Liver (tissue), 9 donors: ENCODE results near the gene TTC39C. TPM values are rescaled to one million over a fixed set of nuclear protein-coding genes. Genes with fewer than 3 reads are reported as not detected.

Experiments used
- DNase-seq: peaks from one replicate; pipeline ENCODE4 v3.0.0-alpha.2; 2017; ENCODE audit warnings: low spot score
- H3K27ac ChIP-seq, 2 donors: one replicate each; pipeline ENCODE4 v1.7.0; 2013; ENCODE audit warnings: inconsistent platforms in 2 of 2, low read length in 2 of 2, control low read depth in 1 of 2, low read depth in 1 of 2, mild to moderate bottlenecking in 1 of 2
- H3K27me3 ChIP-seq, 4 donors: one replicate each; pipeline versions ENCODE4 v1.6.1 to v1.7.0; 2013; ENCODE audit warnings: low read length in 3 of 4, inconsistent platforms in 1 of 4, mild to moderate bottlenecking in 1 of 4, moderate library complexity in 1 of 4; ENCODE audit not compliant: control insufficient read depth in 4 of 4, insufficient read depth in 4 of 4
- H3K36me3 ChIP-seq, 4 donors: one replicate each; pipeline versions ENCODE4 v1.6.1 to v1.7.0; 2013; ENCODE audit warnings: low read length in 3 of 4, mild to moderate bottlenecking in 3 of 4, low read depth in 1 of 4, moderate library complexity in 1 of 4; ENCODE audit not compliant: control insufficient read depth in 4 of 4, insufficient read depth in 3 of 4
- H3K4me1 ChIP-seq, 4 donors: one replicate each; pipeline versions ENCODE4 v1.6.1 to v1.7.0; 2013; ENCODE audit warnings: low read length in 3 of 4, mild to moderate bottlenecking in 3 of 4, moderate library complexity in 1 of 4; ENCODE audit not compliant: control insufficient read depth in 4 of 4, insufficient read depth in 4 of 4
- H3K4me3 ChIP-seq, 3 donors: one replicate each; pipeline versions ENCODE4 v1.6.1 to v1.7.0; 2013; ENCODE audit warnings: low read length in 3 of 3, control low read depth in 1 of 3, low read depth in 1 of 3, mild to moderate bottlenecking in 1 of 3
- H3K9ac ChIP-seq, 2 donors: one replicate each; pipeline ENCODE4 v1.7.0; 2013; ENCODE audit warnings: low read length in 2 of 2, mild to moderate bottlenecking in 2 of 2, moderate library complexity in 2 of 2, control low read depth in 1 of 2, low read depth in 1 of 2
- H3K9me3 ChIP-seq, 4 donors: one replicate each; pipeline versions ENCODE4 v1.6.1 to v1.7.0; 2013; ENCODE audit warnings: low read length in 3 of 4; ENCODE audit not compliant: control insufficient read depth in 4 of 4
- EGR1 ChIP-seq, 2 donors: IDR thresholded peaks; 2 replicates each; pipeline ENCODE4 v1.6.1; 2016 to 2018; ENCODE audit warnings: antibody characterized with exemption in 2 of 2, low read depth in 2 of 2
- FOXA1 ChIP-seq: IDR thresholded peaks from 2 replicates; pipeline ENCODE4 v1.6.1; 2016; ENCODE audit warnings: antibody characterized with exemption
- FOXA2 ChIP-seq: IDR thresholded peaks from 2 replicates; pipeline ENCODE4 v1.6.1; 2016; ENCODE audit warnings: antibody characterized with exemption
- GABPA ChIP-seq, 2 donors: IDR thresholded peaks in 1 of 2; conservative IDR thresholded peaks in 1 of 2; 2 replicates each; pipeline ENCODE4 v1.6.1; 2016; ENCODE audit warnings: antibody characterized with exemption in 2 of 2, mild to moderate bottlenecking in 1 of 2, moderate library complexity in 1 of 2
- HNF4A ChIP-seq, 2 donors: conservative IDR thresholded peaks; 2 replicates each; pipeline ENCODE4 v1.6.1; 2016; ENCODE audit warnings: antibody characterized with exemption in 2 of 2, mild to moderate bottlenecking in 2 of 2
- HNF4G ChIP-seq: IDR thresholded peaks from 2 replicates; pipeline ENCODE4 v1.6.1; 2016; ENCODE audit warnings: antibody characterized with exemption
- JUND ChIP-seq, 2 donors: IDR thresholded peaks; 2 replicates each; pipeline ENCODE4 v1.6.1; 2016; ENCODE audit warnings: antibody characterized with exemption in 2 of 2
- NR2F2 ChIP-seq: IDR thresholded peaks from 2 replicates; pipeline ENCODE4 v1.6.1; 2016; ENCODE audit warnings: antibody characterized with exemption
- RAD21 ChIP-seq, 2 donors: IDR thresholded peaks; 2 replicates each; pipeline ENCODE4 v1.6.1; 2016; ENCODE audit warnings: antibody characterized with exemption in 2 of 2, mild to moderate bottlenecking in 2 of 2
- RXRA ChIP-seq, 2 donors: IDR thresholded peaks; 2 replicates each; pipeline ENCODE4 v1.6.1; 2017 to 2018; ENCODE audit warnings: antibody characterized with exemption in 2 of 2, mild to moderate bottlenecking in 1 of 2
- SP1 ChIP-seq: IDR thresholded peaks from 2 replicates; pipeline ENCODE4 v1.6.1; 2018; ENCODE audit warnings: antibody characterized with exemption, mild to moderate bottlenecking
- TAF1 ChIP-seq: conservative IDR thresholded peaks from 2 replicates; pipeline ENCODE4 v1.6.1; 2016; ENCODE audit warnings: antibody characterized with exemption, mild to moderate bottlenecking
- YY1 ChIP-seq: IDR thresholded peaks from 2 replicates; pipeline ENCODE4 v1.6.1; 2016; ENCODE audit warnings: antibody characterized with exemption, mild to moderate bottlenecking
- WGBS: extraction: QIAGEN DNeasy Blood & Tissue Kit; methylation state at CpG from one replicate; pipeline ENCODE4 v1.1.7; 2013; 5-methylcytosine and 5-hydroxymethylcytosine counted together
- polyA plus RNA-seq, 2 donors: library from polyadenylated mRNA; stranded (reverse) in 1 of 2; unstranded in 1 of 2; fragments of 200-250 nt in 1 of 2; fragments of >200 nt in 1 of 2; fragmentation: Nextera tagmentation in 1 of 2; extraction: Ambion mirVana in 1 of 2; gene quantifications; one replicate each; pipeline versions ENCODE4 v1.2.1 to v1.2.3, GENCODE V29; 2013 to 2015
- total RNA-seq, 2 donors: library from RNA; depleted of rRNA; stranded (reverse); fragments of >200 nt; gene quantifications; one replicate each; pipeline ENCODE4 v1.2.3, GENCODE V29; 2014
- TF ChIP-seq, protein P1 (sequence below): IDR thresholded peaks from 2 replicates; pipeline ENCODE4 v1.6.1; 2016; ENCODE audit warnings: antibody characterized with exemption
- TF ChIP-seq, protein P2 (sequence below): IDR thresholded peaks from 2 replicates; pipeline ENCODE4 v1.6.1; 2016; ENCODE audit warnings: antibody characterized with exemption, mild to moderate bottlenecking
- TF ChIP-seq, protein P3 (sequence below): fragments of 150-350 bp; IDR thresholded peaks from 2 replicates; pipeline ENCODE4 v1.5.1; 2017; ENCODE audit warnings: improper control_type of control experiment, low read depth, low read length; ENCODE audit not compliant: missing input control
- TF ChIP-seq, protein P4 (sequence below): IDR thresholded peaks from 2 replicates; pipeline ENCODE4 v1.6.1; 2016; ENCODE audit warnings: antibody characterized with exemption
- TF ChIP-seq, protein P5 (sequence below): IDR thresholded peaks from 2 replicates; pipeline ENCODE4 v1.6.1; 2016; ENCODE audit warnings: antibody characterized with exemption
- donor health status: healthy.
- donor health status: healthy.
- donor health status: healthy.
- donor health status: healthy.
- donor health status: healthy.

The TTC39C gene
- total and polyA plus RNA-seq, 4 donors = 22.8 to 55.1 (median 38.6) TPM

DNA sequence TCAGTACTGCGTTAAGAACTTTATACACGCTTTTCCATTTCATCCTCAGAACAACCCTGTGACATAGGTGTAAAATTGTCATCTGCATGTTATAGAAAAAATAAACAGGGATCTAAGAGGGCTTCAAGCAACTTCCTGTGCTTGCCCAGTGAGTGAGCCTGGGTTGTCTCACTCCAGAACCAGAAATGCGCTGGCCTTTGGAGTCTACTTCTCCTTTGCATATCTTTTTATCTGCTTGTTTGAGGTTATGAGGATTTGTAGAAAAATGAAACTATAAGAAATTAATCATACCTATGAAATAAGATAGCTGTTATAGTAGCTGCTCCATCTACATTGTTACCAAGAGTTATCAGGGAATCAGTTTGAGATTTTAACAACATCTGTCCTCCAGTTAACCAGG lies 69.0 kb downstream of the TTC39C start:
- DNase-seq = no peak
- WGBS = 96% methylated on average over 3 of the region's 3 CpGs
- H3K9me3 ChIP-seq = no peaks in the 10 kb centered on the region
- no peaks in the 10 kb centered on the region for H3K27me3 ChIP-seq
- no peaks in the 10 kb centered on the region for H3K4me1 ChIP-seq
- TF ChIP-seq RAD21 (IDR thresholded peaks at IDR 0.05) = no peak
- TF ChIP-seq FOXA2 = no peak
- TF ChIP-seq EGR1 (IDR thresholded peaks at IDR 0.05; ENCODE audit: low read depth in 2 of 2) = no peak
- no peak for TF ChIP-seq HNF4G
- TF ChIP-seq TAF1 = no peak
- TF ChIP-seq GABPA (IDR thresholded peaks at IDR 0.05 in 1 of 2, conservative IDR thresholded peaks at IDR 0.05 in 1 of 2) = no peak
- TF ChIP-seq, protein P1, sequence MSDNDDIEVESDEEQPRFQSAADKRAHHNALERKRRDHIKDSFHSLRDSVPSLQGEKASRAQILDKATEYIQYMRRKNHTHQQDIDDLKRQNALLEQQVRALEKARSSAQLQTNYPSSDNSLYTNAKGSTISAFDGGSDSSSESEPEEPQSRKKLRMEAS = no peak
- TF ChIP-seq, protein P2, sequence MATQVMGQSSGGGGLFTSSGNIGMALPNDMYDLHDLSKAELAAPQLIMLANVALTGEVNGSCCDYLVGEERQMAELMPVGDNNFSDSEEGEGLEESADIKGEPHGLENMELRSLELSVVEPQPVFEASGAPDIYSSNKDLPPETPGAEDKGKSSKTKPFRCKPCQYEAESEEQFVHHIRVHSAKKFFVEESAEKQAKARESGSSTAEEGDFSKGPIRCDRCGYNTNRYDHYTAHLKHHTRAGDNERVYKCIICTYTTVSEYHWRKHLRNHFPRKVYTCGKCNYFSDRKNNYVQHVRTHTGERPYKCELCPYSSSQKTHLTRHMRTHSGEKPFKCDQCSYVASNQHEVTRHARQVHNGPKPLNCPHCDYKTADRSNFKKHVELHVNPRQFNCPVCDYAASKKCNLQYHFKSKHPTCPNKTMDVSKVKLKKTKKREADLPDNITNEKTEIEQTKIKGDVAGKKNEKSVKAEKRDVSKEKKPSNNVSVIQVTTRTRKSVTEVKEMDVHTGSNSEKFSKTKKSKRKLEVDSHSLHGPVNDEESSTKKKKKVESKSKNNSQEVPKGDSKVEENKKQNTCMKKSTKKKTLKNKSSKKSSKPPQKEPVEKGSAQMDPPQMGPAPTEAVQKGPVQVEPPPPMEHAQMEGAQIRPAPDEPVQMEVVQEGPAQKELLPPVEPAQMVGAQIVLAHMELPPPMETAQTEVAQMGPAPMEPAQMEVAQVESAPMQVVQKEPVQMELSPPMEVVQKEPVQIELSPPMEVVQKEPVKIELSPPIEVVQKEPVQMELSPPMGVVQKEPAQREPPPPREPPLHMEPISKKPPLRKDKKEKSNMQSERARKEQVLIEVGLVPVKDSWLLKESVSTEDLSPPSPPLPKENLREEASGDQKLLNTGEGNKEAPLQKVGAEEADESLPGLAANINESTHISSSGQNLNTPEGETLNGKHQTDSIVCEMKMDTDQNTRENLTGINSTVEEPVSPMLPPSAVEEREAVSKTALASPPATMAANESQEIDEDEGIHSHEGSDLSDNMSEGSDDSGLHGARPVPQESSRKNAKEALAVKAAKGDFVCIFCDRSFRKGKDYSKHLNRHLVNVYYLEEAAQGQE = no peak
- no peak for TF ChIP-seq RXRA (IDR thresholded peaks at IDR 0.05)
- TF ChIP-seq HNF4A (conservative IDR thresholded peaks at IDR 0.05) = no peak
- TF ChIP-seq FOXA1 = no peak
- TF ChIP-seq NR2F2 = no peak
- TF ChIP-seq SP1 = no peak
- no peak for TF ChIP-seq YY1
- TF ChIP-seq, protein P3, sequence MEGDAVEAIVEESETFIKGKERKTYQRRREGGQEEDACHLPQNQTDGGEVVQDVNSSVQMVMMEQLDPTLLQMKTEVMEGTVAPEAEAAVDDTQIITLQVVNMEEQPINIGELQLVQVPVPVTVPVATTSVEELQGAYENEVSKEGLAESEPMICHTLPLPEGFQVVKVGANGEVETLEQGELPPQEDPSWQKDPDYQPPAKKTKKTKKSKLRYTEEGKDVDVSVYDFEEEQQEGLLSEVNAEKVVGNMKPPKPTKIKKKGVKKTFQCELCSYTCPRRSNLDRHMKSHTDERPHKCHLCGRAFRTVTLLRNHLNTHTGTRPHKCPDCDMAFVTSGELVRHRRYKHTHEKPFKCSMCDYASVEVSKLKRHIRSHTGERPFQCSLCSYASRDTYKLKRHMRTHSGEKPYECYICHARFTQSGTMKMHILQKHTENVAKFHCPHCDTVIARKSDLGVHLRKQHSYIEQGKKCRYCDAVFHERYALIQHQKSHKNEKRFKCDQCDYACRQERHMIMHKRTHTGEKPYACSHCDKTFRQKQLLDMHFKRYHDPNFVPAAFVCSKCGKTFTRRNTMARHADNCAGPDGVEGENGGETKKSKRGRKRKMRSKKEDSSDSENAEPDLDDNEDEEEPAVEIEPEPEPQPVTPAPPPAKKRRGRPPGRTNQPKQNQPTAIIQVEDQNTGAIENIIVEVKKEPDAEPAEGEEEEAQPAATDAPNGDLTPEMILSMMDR = no peak
- TF ChIP-seq, protein P4, sequence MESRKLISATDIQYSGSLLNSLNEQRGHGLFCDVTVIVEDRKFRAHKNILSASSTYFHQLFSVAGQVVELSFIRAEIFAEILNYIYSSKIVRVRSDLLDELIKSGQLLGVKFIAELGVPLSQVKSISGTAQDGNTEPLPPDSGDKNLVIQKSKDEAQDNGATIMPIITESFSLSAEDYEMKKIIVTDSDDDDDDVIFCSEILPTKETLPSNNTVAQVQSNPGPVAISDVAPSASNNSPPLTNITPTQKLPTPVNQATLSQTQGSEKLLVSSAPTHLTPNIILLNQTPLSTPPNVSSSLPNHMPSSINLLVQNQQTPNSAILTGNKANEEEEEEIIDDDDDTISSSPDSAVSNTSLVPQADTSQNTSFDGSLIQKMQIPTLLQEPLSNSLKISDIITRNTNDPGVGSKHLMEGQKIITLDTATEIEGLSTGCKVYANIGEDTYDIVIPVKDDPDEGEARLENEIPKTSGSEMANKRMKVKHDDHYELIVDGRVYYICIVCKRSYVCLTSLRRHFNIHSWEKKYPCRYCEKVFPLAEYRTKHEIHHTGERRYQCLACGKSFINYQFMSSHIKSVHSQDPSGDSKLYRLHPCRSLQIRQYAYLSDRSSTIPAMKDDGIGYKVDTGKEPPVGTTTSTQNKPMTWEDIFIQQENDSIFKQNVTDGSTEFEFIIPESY = no peak
- H3K9ac ChIP-seq = no peak overlapping the region
- H3K27ac ChIP-seq = no peak overlapping the region
- H3K36me3 ChIP-seq = peaks cover 0 to 11% (median 6%) of the 10 kb centered on the region in 4 donors
- no peak overlapping the region for H3K4me3 ChIP-seq

DNA sequence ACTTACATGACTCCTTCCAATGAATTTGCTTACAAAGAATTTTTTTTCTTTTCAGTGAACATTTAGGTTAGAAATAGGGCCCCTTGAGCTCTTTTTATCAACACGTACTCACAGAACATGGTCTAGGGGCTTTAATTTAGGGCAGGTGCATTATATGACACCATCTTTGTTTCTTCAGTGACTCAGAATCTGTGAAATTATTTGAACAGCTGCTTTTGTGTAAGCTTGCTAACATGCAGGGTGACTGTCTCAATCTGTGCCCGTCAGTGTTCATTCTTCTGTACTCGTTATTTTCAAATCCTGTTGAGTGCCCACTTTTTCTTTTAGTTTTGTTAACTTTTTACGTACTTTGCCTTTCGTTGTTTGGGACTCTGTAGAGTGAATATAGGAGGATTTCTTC lies 71.5 kb downstream of the TTC39C start:
- H3K4me1 ChIP-seq = peaks cover 0 to 15% (median 2%) of the 10 kb centered on the region in 4 donors
- no peak for DNase-seq
- WGBS = 74% methylated on average over 5 of the region's 5 CpGs
- H3K9ac ChIP-seq = no peak overlapping the region
- peaks cover 0 to 7% (median 2%) of the 10 kb centered on the region in 4 donors for H3K36me3 ChIP-seq
- H3K27me3 ChIP-seq = no peaks in the 10 kb centered on the region
- H3K4me3 ChIP-seq = no peak overlapping the region
- H3K27ac ChIP-seq = no peak overlapping the region
- no peaks in the 10 kb centered on the region for H3K9me3 ChIP-seq
- no peak for TF ChIP-seq TAF1
- TF ChIP-seq, protein P1 = no peak
- TF ChIP-seq, protein P5, sequence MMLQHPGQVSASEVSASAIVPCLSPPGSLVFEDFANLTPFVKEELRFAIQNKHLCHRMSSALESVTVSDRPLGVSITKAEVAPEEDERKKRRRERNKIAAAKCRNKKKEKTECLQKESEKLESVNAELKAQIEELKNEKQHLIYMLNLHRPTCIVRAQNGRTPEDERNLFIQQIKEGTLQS = no peak
- TF ChIP-seq SP1 = no peak
- TF ChIP-seq RXRA (IDR thresholded peaks at IDR 0.05) = no peak
- no peak for TF ChIP-seq JUND (IDR thresholded peaks at IDR 0.05)
- TF ChIP-seq FOXA2 = no peak
- no peak for TF ChIP-seq HNF4A (conservative IDR thresholded peaks at IDR 0.05)
- TF ChIP-seq HNF4G = no peak
- TF ChIP-seq, protein P3 = no peak
- TF ChIP-seq, protein P2 = no peak
- TF ChIP-seq GABPA (IDR thresholded peaks at IDR 0.05 in 1 of 2, conservative IDR thresholded peaks at IDR 0.05 in 1 of 2) = no peak
